HFFc6 (cell line): ENCODE results near the gene DUSP16. TPM values are rescaled to one million over a fixed set of nuclear protein-coding genes. Genes with fewer than 3 reads are reported as not detected.

Source experiments
- DNase-seq: peaks from one replicate; pipeline ENCODE4 v3.0.0-alpha.2; 2018
- H3K27ac Mint-ChIP-seq: 2 replicates; pipeline ENCODE4 v1.8.0; 2020; ENCODE audit warnings: mild to moderate bottlenecking, mixed read lengths
- H3K27me3 Mint-ChIP-seq: 2 replicates; pipeline ENCODE4 v1.8.0; 2021; ENCODE audit warnings: mild to moderate bottlenecking, moderate library complexity, mixed read lengths; ENCODE audit not compliant: insufficient read depth
- H3K36me3 Mint-ChIP-seq: 2 replicates; pipeline ENCODE4 v1.8.0; 2021; ENCODE audit warnings: low read depth, mixed read lengths
- H3K4me1 Mint-ChIP-seq: 2 replicates; pipeline ENCODE4 v1.8.0; 2020; ENCODE audit warnings: low read depth, mixed read lengths
- H3K4me3 Mint-ChIP-seq: 2 replicates; pipeline ENCODE4 v1.8.0; 2020; ENCODE audit warnings: mild to moderate bottlenecking, moderate library complexity, mixed read lengths
- H3K9me3 Mint-ChIP-seq: 2 replicates; pipeline ENCODE4 v1.8.0; 2020; ENCODE audit warnings: mild to moderate bottlenecking, mixed read lengths
- CTCF ChIP-seq: fragments of 200-600 bp; sonication (generic); IDR thresholded peaks from 2 replicates; pipeline ENCODE4 v1.5.0; 2021; ENCODE audit warnings: antibody characterized with exemption, mild to moderate bottlenecking
- total RNA-seq, 6 experiments: library from RNA; stranded (reverse); fragmentation: NEBNext Ultra II Directional; extraction: Animal tissue kit (Norgen Biotek cat#: 25700); gene quantifications; 2 replicates in 1 of 6; 3 replicates in 5 of 6; pipeline ENCODE4 v1.2.3, GENCODE V29; 2021

The DUSP16 gene
- total RNA-seq, 6 experiments from 2014 or later = 5.9 to 8.9 (median 7.4) TPM

- no peak for TF ChIP-seq CTCF
- H3K36me3 Mint-ChIP-seq = no peaks in the 10 kb centered on the region
- H3K27me3 Mint-ChIP-seq = no peaks in the 10 kb centered on the region
- H3K27ac Mint-ChIP-seq = no peak overlapping the region
- DNase-seq = no peak
- H3K9me3 Mint-ChIP-seq = no peaks in the 10 kb centered on the region
- no peak overlapping the region for H3K4me3 Mint-ChIP-seq
- H3K4me1 Mint-ChIP-seq = peaks cover 7% of the 10 kb centered on the region
Observed at GRCh38 chr12:12521888-12522287, 40.8 kb downstream of the DUSP16 start.

DNA sequence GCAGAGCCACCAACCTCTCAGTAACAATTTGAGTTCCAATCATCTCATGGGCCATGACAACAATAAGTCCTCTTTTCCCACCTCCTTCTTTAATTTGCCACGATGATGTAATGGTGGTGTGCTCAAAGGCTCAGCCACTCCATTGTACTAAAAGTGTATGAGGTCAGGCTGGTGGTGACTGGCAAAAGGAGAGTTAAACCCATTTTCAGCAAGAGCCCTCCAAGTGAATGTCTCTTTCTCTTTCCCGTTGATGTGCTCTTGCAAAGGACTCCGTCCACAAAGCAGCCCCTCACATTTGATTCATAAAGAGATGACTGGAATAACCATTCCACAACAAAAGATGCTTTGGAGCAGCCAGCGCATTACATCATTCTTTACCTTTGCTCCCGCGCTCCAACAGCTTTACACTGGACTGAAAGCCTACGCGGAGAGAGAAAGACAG lies 41.6 kb downstream of the DUSP16 start:
- H3K36me3 Mint-ChIP-seq = no peaks in the 10 kb centered on the region
- H3K4me3 Mint-ChIP-seq = no peak overlapping the region
- no peaks in the 10 kb centered on the region for H3K27me3 Mint-ChIP-seq
- no peak overlapping the region for H3K27ac Mint-ChIP-seq
- H3K4me1 Mint-ChIP-seq = peaks cover 7% of the 10 kb centered on the region
- DNase-seq = no peak
- H3K9me3 Mint-ChIP-seq = no peaks in the 10 kb centered on the region
- TF ChIP-seq CTCF = no peak

GRCh38 chr12:12520273-12520672 lies 42.4 kb downstream of the DUSP16 start:
- TF ChIP-seq CTCF = no peak
- peaks cover 7% of the 10 kb centered on the region for H3K4me1 Mint-ChIP-seq
- H3K9me3 Mint-ChIP-seq = no peaks in the 10 kb centered on the region
- no peak overlapping the region for H3K4me3 Mint-ChIP-seq
- DNase-seq = no peak
- no peak overlapping the region for H3K27ac Mint-ChIP-seq
- H3K36me3 Mint-ChIP-seq = no peaks in the 10 kb centered on the region
- H3K27me3 Mint-ChIP-seq = no peaks in the 10 kb centered on the region

- Mint-ChIP-seq H3K36me3 (no peaks in the 10 kb centered on the region), H3K4me1 (peaks cover 7% of the 10 kb centered on the region), H3K27ac (no peak overlapping the region), H3K4me3 (no peak overlapping the region), H3K27me3 (no peaks in the 10 kb centered on the region), H3K9me3 (no peaks in the 10 kb centered on the region)
- no peak for TF ChIP-seq CTCF
- DNase-seq = no peak
Observed at GRCh38 chr12:12519354-12519998, 43.2 kb downstream of the DUSP16 start.

GRCh38 chr12:12518919-12519318 lies 43.7 kb downstream of the DUSP16 start:
- Mint-ChIP-seq H3K27ac (no peak overlapping the region), H3K4me1 (peaks cover 7% of the 10 kb centered on the region)
- peak; percentile 9 for DNase-seq

More at GRCh38 chr12:12518919-12519318, 43.7 kb downstream of the DUSP16 start:
- Mint-ChIP-seq H3K9me3 (no peaks in the 10 kb centered on the region), H3K27me3 (no peaks in the 10 kb centered on the region), H3K4me3 (no peak overlapping the region), H3K36me3 (no peaks in the 10 kb centered on the region)
- TF ChIP-seq CTCF = no peak
